Stimulated activated CD4-positive, alpha-beta T cell treated with anti-CD3 and anti-CD28 coated beads, Interleukin-4, amount 100 ng/mL, for 1 hour (primary cell): ENCODE results near the gene GRSF1.
"Not testable (repeated sequence)": the region's sequence is repeated elsewhere in the genome, so short reads cannot be mapped to it uniquely, and the experiment has no call there.

ENCODE experiments used
- DNase-seq: peaks from one replicate; pipeline ENCODE4 v3.0.0-alpha.2; 2020

The GRSF1 gene

GRCh38 chr4:70839589-70840093, at the start of gene GRSF1:
TSS of gene GRSF1 (minus strand) at chr4:70839890. CDS start at chr4:70839827, 63 bp downstream.
- peak; percentile 95 for DNase-seq

- no peak for DNase-seq
Measured at GRCh38 chr4:70885174-70885573, 45.5 kb upstream of the GRSF1 start.

- DNase-seq = no peak
Measured at GRCh38 chr4:70880739-70881138, 41.0 kb upstream of the GRSF1 start.

- no peak for DNase-seq
Measured at GRCh38 chr4:70877556-70877955, 37.9 kb upstream of the GRSF1 start.

- DNase-seq = no peak
Measured at GRCh38 chr4:70874268-70875156, 34.8 kb upstream of the GRSF1 start.

GRCh38 chr4:70873216-70873615, 33.5 kb upstream of the GRSF1 start:
- no peak for DNase-seq

GRCh38 chr4:70868778-70869177, 29.1 kb upstream of the GRSF1 start:
- DNase-seq = no peak

- no peak for DNase-seq
Measured at GRCh38 chr4:70863099-70863790, 23.6 kb upstream of the GRSF1 start.

- no peak for DNase-seq
Measured at GRCh38 chr4:70859066-70859465, 19.4 kb upstream of the GRSF1 start.

- no peak for DNase-seq
Measured at GRCh38 chr4:70858454-70858853, 18.8 kb upstream of the GRSF1 start.

GRCh38 chr4:70855464-70855863, 15.8 kb upstream of the GRSF1 start:
- no peak for DNase-seq

GRCh38 chr4:70849291-70849690, 9.6 kb upstream of the GRSF1 start:
- DNase-seq = no peak

- no peak for DNase-seq
Measured at GRCh38 chr4:70844180-70844579, 4.5 kb upstream of the GRSF1 start.

GRCh38 chr4:70842761-70843435, 3.2 kb upstream of the GRSF1 start:
- no peak for DNase-seq

GRCh38 chr4:70841951-70842350, 2.3 kb upstream of the GRSF1 start:
- no peak for DNase-seq

- no peak for DNase-seq
Measured at GRCh38 chr4:70841211-70841610, 1.5 kb upstream of the GRSF1 start.

- not testable (repeated sequence) for DNase-seq
Measured at GRCh38 chr4:70840631-70841030, 941 bp upstream of the GRSF1 start.

GRCh38 chr4:70840137-70840536, 447 bp upstream of the GRSF1 start:
- peak; percentile 60 for DNase-seq

- peak; percentile 70 for DNase-seq
Measured at GRCh38 chr4:70838666-70839588, 763 bp downstream of the GRSF1 start.

- DNase-seq = no peak
Measured at GRCh38 chr4:70838204-70838603, 1.5 kb downstream of the GRSF1 start.

GRCh38 chr4:70836081-70836480, 3.6 kb downstream of the GRSF1 start:
- no peak for DNase-seq

- no peak for DNase-seq
Measured at GRCh38 chr4:70833675-70834074, 6.0 kb downstream of the GRSF1 start.
